Measurements from ENCODE around the gene LIPG. TPM values are rescaled to one million over a fixed set of nuclear protein-coding genes. Genes with fewer than 3 reads are reported as not detected.
"Not testable (repeated sequence)": the region's sequence is repeated elsewhere in the genome, so short reads cannot be mapped to it uniquely, and the experiment has no call there.

The LIPG gene
- total RNA-seq, 1 experiment from 2014 or later = 5.5 TPM

- not testable (repeated sequence) for H3K36me3 ChIP-seq (replicated peaks; ENCODE audit: control insufficient read depth, insufficient read depth, low read length); H3K27me3 ChIP-seq (ENCODE audit: control insufficient read depth, insufficient read depth, low read length); DNase-seq; H3K4me3 ChIP-seq (ENCODE audit: insufficient read depth, low read depth, low read length)
These were observed 17.2 kb downstream of the LIPG start for GRCh38 chr18:49579041-49579440.

- not testable (repeated sequence) for DNase-seq; H3K4me3 ChIP-seq (ENCODE audit: insufficient read depth, low read depth, low read length); H3K36me3 ChIP-seq (replicated peaks; ENCODE audit: control insufficient read depth, insufficient read depth, low read length); H3K27me3 ChIP-seq (ENCODE audit: control insufficient read depth, insufficient read depth, low read length)
These were observed 17.7 kb downstream of the LIPG start for GRCh38 chr18:49579583-49579982.

GRCh38 chr18:49580279-49580678 is 18.4 kb downstream of the LIPG start:
- DNase-seq = no peak
- H3K27me3 ChIP-seq (ENCODE audit: control insufficient read depth, insufficient read depth, low read length) = peaks cover 2% of the 10 kb centered on the region; the same call in 1 of the 2 replicates
- no peaks in the 10 kb centered on the region for H3K36me3 ChIP-seq (replicated peaks; ENCODE audit: control insufficient read depth, insufficient read depth, low read length)
- H3K4me3 ChIP-seq (ENCODE audit: insufficient read depth, low read depth, low read length) = no peak overlapping the region

- peaks cover 2% of the 10 kb centered on the region; the same call in 1 of the 2 replicates for H3K27me3 ChIP-seq (ENCODE audit: control insufficient read depth, insufficient read depth, low read length)
- no peak overlapping the region for H3K4me3 ChIP-seq (ENCODE audit: insufficient read depth, low read depth, low read length)
- no peak for DNase-seq
- no peaks in the 10 kb centered on the region for H3K36me3 ChIP-seq (replicated peaks; ENCODE audit: control insufficient read depth, insufficient read depth, low read length)
These were observed 19.5 kb downstream of the LIPG start for GRCh38 chr18:49581371-49581770.

- Histone ChIP-seq H3K4me3 (ENCODE audit: insufficient read depth, low read depth, low read length) (no peak overlapping the region), H3K36me3 (replicated peaks; ENCODE audit: control insufficient read depth, insufficient read depth, low read length) (no peaks in the 10 kb centered on the region), H3K27me3 (ENCODE audit: control insufficient read depth, insufficient read depth, low read length) (peaks cover 2% of the 10 kb centered on the region; the same call in 1 of the 2 replicates)
- DNase-seq = no peak
These were observed 20.7 kb downstream of the LIPG start for GRCh38 chr18:49582579-49582978.

GRCh38 chr18:49584394-49584793 is 22.5 kb downstream of the LIPG start:
- no peaks in the 10 kb centered on the region; the same call in 1 of the 2 replicates for H3K36me3 ChIP-seq (replicated peaks; ENCODE audit: control insufficient read depth, insufficient read depth, low read length)
- H3K27me3 ChIP-seq (ENCODE audit: control insufficient read depth, insufficient read depth, low read length) = peaks cover 2% of the 10 kb centered on the region; the same call in 1 of the 2 replicates

GRCh38 chr18:49584951-49585350 is 23.1 kb downstream of the LIPG start:
- H3K27me3 ChIP-seq (ENCODE audit: control insufficient read depth, insufficient read depth, low read length); H3K4me3 ChIP-seq (ENCODE audit: insufficient read depth, low read depth, low read length); DNase-seq; H3K36me3 ChIP-seq (replicated peaks; ENCODE audit: control insufficient read depth, insufficient read depth, low read length): not testable (repeated sequence)

More at GRCh38 chr18:49584394-49584793, 22.5 kb downstream of the LIPG start:
- DNase-seq = no peak
- no peak overlapping the region for H3K4me3 ChIP-seq (ENCODE audit: insufficient read depth, low read depth, low read length)

GRCh38 chr18:49585781-49586663 is 24.2 kb downstream of the LIPG start:
- Histone ChIP-seq H3K4me3 (ENCODE audit: insufficient read depth, low read depth, low read length) (no peak overlapping the region), H3K36me3 (replicated peaks; ENCODE audit: control insufficient read depth, insufficient read depth, low read length) (no peaks in the 10 kb centered on the region; the same call in 1 of the 2 replicates), H3K27me3 (ENCODE audit: control insufficient read depth, insufficient read depth, low read length) (peaks cover 2% of the 10 kb centered on the region; the same call in 1 of the 2 replicates)
- DNase-seq = no peak

GRCh38 chr18:49588171-49588570 is 26.3 kb downstream of the LIPG start:
- DNase-seq = no peak
- H3K27me3 ChIP-seq (ENCODE audit: control insufficient read depth, insufficient read depth, low read length) = peaks cover 2% of the 10 kb centered on the region; the same call in 1 of the 2 replicates
- no peaks in the 10 kb centered on the region; the same call in 1 of the 2 replicates for H3K36me3 ChIP-seq (replicated peaks; ENCODE audit: control insufficient read depth, insufficient read depth, low read length)
- no peak overlapping the region for H3K4me3 ChIP-seq (ENCODE audit: insufficient read depth, low read depth, low read length)

GRCh38 chr18:49588971-49589370 is 27.1 kb downstream of the LIPG start:
- Histone ChIP-seq H3K36me3 (replicated peaks; ENCODE audit: control insufficient read depth, insufficient read depth, low read length) (no peaks in the 10 kb centered on the region; the same call in 1 of the 2 replicates), H3K27me3 (ENCODE audit: control insufficient read depth, insufficient read depth, low read length) (no peaks in the 10 kb centered on the region; the same call in 1 of the 2 replicates), H3K4me3 (ENCODE audit: insufficient read depth, low read depth, low read length) (no peak overlapping the region)
- DNase-seq = no peak

- H3K36me3 ChIP-seq (replicated peaks; ENCODE audit: control insufficient read depth, insufficient read depth, low read length) = no peaks in the 10 kb centered on the region; the same call in 1 of the 2 replicates
- H3K4me3 ChIP-seq (ENCODE audit: insufficient read depth, low read depth, low read length) = no peak overlapping the region
- H3K27me3 ChIP-seq (ENCODE audit: control insufficient read depth, insufficient read depth, low read length) = no peaks in the 10 kb centered on the region; the same call in 1 of the 2 replicates
- DNase-seq = no peak
These were observed 28.8 kb downstream of the LIPG start for GRCh38 chr18:49590608-49591007.

- no peak for DNase-seq
- Histone ChIP-seq H3K36me3 (replicated peaks; ENCODE audit: control insufficient read depth, insufficient read depth, low read length) (no peaks in the 10 kb centered on the region; the same call in 1 of the 2 replicates), H3K27me3 (ENCODE audit: control insufficient read depth, insufficient read depth, low read length) (no peaks in the 10 kb centered on the region; the same call in 1 of the 2 replicates), H3K4me3 (ENCODE audit: insufficient read depth, low read depth, low read length) (no peak overlapping the region)
These were observed 29.4 kb downstream of the LIPG start for GRCh38 chr18:49591271-49591670.

GRCh38 chr18:49591775-49592174 is 29.9 kb downstream of the LIPG start:
- Histone ChIP-seq H3K4me3 (ENCODE audit: insufficient read depth, low read depth, low read length) (no peak overlapping the region), H3K27me3 (ENCODE audit: control insufficient read depth, insufficient read depth, low read length) (no peaks in the 10 kb centered on the region), H3K36me3 (replicated peaks; ENCODE audit: control insufficient read depth, insufficient read depth, low read length) (no peaks in the 10 kb centered on the region; the same call in 1 of the 2 replicates)
- DNase-seq = no peak

- H3K36me3 ChIP-seq (replicated peaks; ENCODE audit: control insufficient read depth, insufficient read depth, low read length) = no peaks in the 10 kb centered on the region
- DNase-seq = no peak
- H3K4me3 ChIP-seq (ENCODE audit: insufficient read depth, low read depth, low read length) = no peak overlapping the region
- no peaks in the 10 kb centered on the region for H3K27me3 ChIP-seq (ENCODE audit: control insufficient read depth, insufficient read depth, low read length)
These were observed 34.8 kb downstream of the LIPG start for GRCh38 chr18:49596687-49597086.

Measured in H7 (cell line).